Activated CD4-positive, alpha-beta memory T cell treated with anti-CD3 and anti-CD28 coated beads for 36 hours (primary cell): ENCODE results near the gene CCL17. TPM values are rescaled to one million over a fixed set of nuclear protein-coding genes. Genes with fewer than 3 reads are reported as not detected.
"Not testable (repeated sequence)": the region's sequence is repeated elsewhere in the genome, so short reads cannot be mapped to it uniquely, and the experiment has no call there.

Source experiments
- CTCF ChIA-PET: fragments of 350-600 bp; sonication (Branson Sonifier 250); formaldehyde crosslinking; loops from one replicate; lab custom pipeline; 2021; ENCODE audit warnings: antibody characterized with exemption, inconsistent platforms; lab: Charles Lee
- POLR2A ChIA-PET: fragments of 350-600 bp; sonication (Branson Sonifier 250); formaldehyde crosslinking; loops from one replicate; lab custom pipeline; 2021; ENCODE audit warnings: antibody characterized with exemption; lab: Charles Lee
- DNase-seq: peaks from one replicate; pipeline ENCODE4 v3.0.0-alpha.2; 2020
- H3K27ac Mint-ChIP-seq: one replicate; pipeline ENCODE4 v1.8.0; 2021; ENCODE audit warnings: mixed read lengths
- H3K27me3 Mint-ChIP-seq: one replicate; pipeline ENCODE4 v1.8.0; 2021; ENCODE audit warnings: mixed read lengths
- H3K36me3 Mint-ChIP-seq: one replicate; pipeline ENCODE4 v1.8.0; 2021; ENCODE audit warnings: mixed read lengths
- H3K4me1 Mint-ChIP-seq: one replicate; pipeline ENCODE4 v1.8.0; 2021; ENCODE audit warnings: low read depth, mixed read lengths
- H3K4me3 Mint-ChIP-seq: one replicate; pipeline ENCODE4 v1.8.0; 2021; ENCODE audit warnings: mild to moderate bottlenecking, mixed read lengths
- H3K9me3 Mint-ChIP-seq: one replicate; pipeline ENCODE4 v1.8.0; 2021; ENCODE audit warnings: mixed read lengths
- intact Hi-C: fragments of 100-400 bp; cut with micrococcal nuclease; formaldehyde crosslinking; loops from one replicate; pipeline ENCODE4 v1.15.1; 2023
- total RNA-seq, 2 experiments: library from RNA; stranded (reverse); gene quantifications; one replicate each; pipeline ENCODE4 v1.2.3, GENCODE V29; 2021

CCL17 gene
- total RNA-seq, 2 experiments from 2014 or later = 1.6 to 3.1 TPM

- Mint-ChIP-seq H3K27me3 (peaks cover 10% of the 10 kb centered on the region), H3K4me3 (no peak overlapping the region), H3K9me3 (no peaks in the 10 kb centered on the region), H3K36me3 (no peaks in the 10 kb centered on the region), H3K27ac (no peak overlapping the region), H3K4me1 (peaks cover 4% of the 10 kb centered on the region)
- no peak for DNase-seq
- ChIA-PET POLR2A (no interaction called here), CTCF (interaction anchor here (1.4 kb wide), 1 partner anchor 45 kb away, joined by 5 read pairs; no protein-coding TSS in a partner anchor)
- intact Hi-C loops = no loop called here
These were observed 32.8 kb upstream of the CCL17 start for GRCh38 chr16:57371494-57372371.

GRCh38 chr16:57372372-57373116 lies 32.0 kb upstream of the CCL17 start, which contains the start of gene CX3CL1:
TSS of gene CX3CL1 (plus strand) at chr16:57372490. CDS start at chr16:57372569, 79 bp downstream.
- no peaks in the 10 kb centered on the region for H3K9me3 Mint-ChIP-seq
- CTCF ChIA-PET = interaction anchor here (1.4 kb wide), 1 partner anchor 44 kb away, joined by 5 read pairs; no protein-coding TSS in a partner anchor

GRCh38 chr16:57373117-57373947 lies 31.2 kb upstream of the CCL17 start:
- H3K9me3 Mint-ChIP-seq = no peaks in the 10 kb centered on the region
- H3K27ac Mint-ChIP-seq = no peak overlapping the region
- POLR2A ChIA-PET = no interaction called here
- H3K36me3 Mint-ChIP-seq = no peaks in the 10 kb centered on the region
- intact Hi-C loops = no loop called here
- CTCF ChIA-PET = interaction anchor here (0.6 to 1.4 kb wide), 2 partner anchors 44 to 71 kb away, joined by 3 to 5 read pairs; no protein-coding TSS in a partner anchor
- peaks cover 5% of the 10 kb centered on the region for H3K27me3 Mint-ChIP-seq
- H3K4me3 Mint-ChIP-seq = no peak overlapping the region
- no peak for DNase-seq
- peaks cover 14% of the 10 kb centered on the region for H3K4me1 Mint-ChIP-seq

More at GRCh38 chr16:57372372-57373116, 32.0 kb upstream of the CCL17 start, which contains the start of gene CX3CL1:
- H3K36me3 Mint-ChIP-seq = no peaks in the 10 kb centered on the region
- H3K27me3 Mint-ChIP-seq = peaks cover 5% of the 10 kb centered on the region
- POLR2A ChIA-PET = no interaction called here
- DNase-seq = no peak
- no peak within 1 kb of the TSS for H3K4me3 Mint-ChIP-seq
- H3K4me1 Mint-ChIP-seq = peaks cover 9% of the 10 kb centered on the region
- no peak within 1 kb of the TSS for H3K27ac Mint-ChIP-seq
- intact Hi-C loops = no loop called here

- Mint-ChIP-seq H3K4me3 (no peak overlapping the region), H3K9me3 (no peaks in the 10 kb centered on the region), H3K27ac (no peak overlapping the region), H3K36me3 (no peaks in the 10 kb centered on the region), H3K27me3 (peaks cover 3% of the 10 kb centered on the region), H3K4me1 (peaks cover 14% of the 10 kb centered on the region)
- peak; percentile 34 for DNase-seq
- CTCF ChIA-PET = no interaction called here
- intact Hi-C loops = no loop called here
- POLR2A ChIA-PET = no interaction called here
These were observed 30.5 kb upstream of the CCL17 start for GRCh38 chr16:57374067-57374534.

GRCh38 chr16:57374925-57375465 lies 29.6 kb upstream of the CCL17 start:
- H3K36me3 Mint-ChIP-seq, H3K27me3 Mint-ChIP-seq, H3K9me3 Mint-ChIP-seq, DNase-seq, CTCF ChIA-PET, intact Hi-C loops, H3K4me3 Mint-ChIP-seq, POLR2A ChIA-PET, H3K27ac Mint-ChIP-seq: not testable (repeated sequence)
- H3K4me1 Mint-ChIP-seq = peaks cover 14% of the 10 kb centered on the region

GRCh38 chr16:57376313-57376818 lies 28.2 kb upstream of the CCL17 start:
- no peak overlapping the region for H3K27ac Mint-ChIP-seq
- intact Hi-C loops = no loop called here
- peaks cover 14% of the 10 kb centered on the region for H3K4me1 Mint-ChIP-seq

GRCh38 chr16:57377080-57377841 lies 27.3 kb upstream of the CCL17 start:
- H3K4me3 Mint-ChIP-seq = no peak overlapping the region
- H3K36me3 Mint-ChIP-seq = no peaks in the 10 kb centered on the region
- peak overlapping the region; percentile 51 for H3K27ac Mint-ChIP-seq
- ChIA-PET CTCF (interaction anchor here (1.3 kb wide), 1 partner anchor 41 kb away, joined by 7 read pairs; no protein-coding TSS in a partner anchor), POLR2A (interaction anchor here (0.7 kb wide), 1 partner anchor 11 kb away, joined by 3 read pairs; no protein-coding TSS in a partner anchor)
- intact Hi-C loops = loop anchor here (1.0 kb wide), 1 partner anchor 77 kb away; no protein-coding TSS in a partner anchor
- H3K9me3 Mint-ChIP-seq = no peaks in the 10 kb centered on the region
- H3K4me1 Mint-ChIP-seq = peaks cover 14% of the 10 kb centered on the region
- DNase-seq = peak; percentile 70
- H3K27me3 Mint-ChIP-seq = peaks cover 3% of the 10 kb centered on the region

More at GRCh38 chr16:57376313-57376818, 28.2 kb upstream of the CCL17 start:
- Mint-ChIP-seq H3K27me3 (peaks cover 3% of the 10 kb centered on the region), H3K4me3 (no peak overlapping the region), H3K9me3 (no peaks in the 10 kb centered on the region), H3K36me3 (no peaks in the 10 kb centered on the region)
- ChIA-PET POLR2A (no interaction called here), CTCF (interaction anchor here (0.9 kb wide), 1 partner anchor 15 kb away, joined by 3 read pairs; no protein-coding TSS in a partner anchor)
- DNase-seq = no peak

- ChIA-PET POLR2A (no interaction called here), CTCF (no interaction called here)
- Mint-ChIP-seq H3K4me1 (peaks cover 14% of the 10 kb centered on the region), H3K36me3 (no peaks in the 10 kb centered on the region), H3K27ac (no peak overlapping the region), H3K4me3 (no peak overlapping the region), H3K27me3 (no peaks in the 10 kb centered on the region), H3K9me3 (no peaks in the 10 kb centered on the region)
- intact Hi-C loops = no loop called here
- no peak for DNase-seq
These were observed 25.0 kb upstream of the CCL17 start for GRCh38 chr16:57379579-57379978.

GRCh38 chr16:57380671-57381462 lies 23.7 kb upstream of the CCL17 start:
- POLR2A ChIA-PET = no interaction called here
- H3K4me3 Mint-ChIP-seq = no peak overlapping the region
- intact Hi-C loops = no loop called here
- DNase-seq = no peak
- CTCF ChIA-PET = no interaction called here
- H3K4me1 Mint-ChIP-seq = peaks cover 14% of the 10 kb centered on the region
- no peaks in the 10 kb centered on the region for H3K9me3 Mint-ChIP-seq
- no peaks in the 10 kb centered on the region for H3K36me3 Mint-ChIP-seq
- H3K27me3 Mint-ChIP-seq = no peaks in the 10 kb centered on the region
- no peak overlapping the region for H3K27ac Mint-ChIP-seq
